ENCODE measurements around the gene PDE4D.

GRCh38 chr5:59090323-59090722, 803.2 kb downstream of the PDE4D start:
- TF ChIP-seq CTCF (IDR thresholded peaks at IDR 0.05), result no peak
- TF ChIP-seq POLR2A (IDR thresholded peaks at IDR 0.05), result no peak
